Astrocyte (in vitro differentiated cells and primary cell): ENCODE results near the gene MYBL2. TPM values are rescaled to one million over a fixed set of nuclear protein-coding genes. Genes with fewer than 3 reads are reported as not detected.

Experiments used
- DNase-seq: peaks from one replicate; pipeline ENCODE4 v3.0.0-alpha.2; 2010; ENCODE audit warnings: low read depth
- FAIRE-seq: peaks from 2 replicates; lab custom pipeline; 2011; peaks lifted over from hg19 to GRCh38; lab: Jason Lieb, UNC
- H2AFZ ChIP-seq: 2 replicates; pipeline ENCODE4 v1.6.0; 2012; ENCODE audit warnings: low read depth, low read length, inconsistent platforms
- H3K27ac ChIP-seq: 2 replicates; pipeline ENCODE4 v1.5.1; 2011; ENCODE audit warnings: low read depth, low read length, inconsistent platforms
- H3K27me3 ChIP-seq: 2 replicates; pipeline ENCODE4 v1.6.0; 2011; ENCODE audit warnings: low read length, inconsistent platforms; ENCODE audit not compliant: insufficient read depth
- H3K36me3 ChIP-seq: 2 replicates; pipeline ENCODE4 v1.5.1; 2011; ENCODE audit warnings: low read length, inconsistent platforms; ENCODE audit not compliant: insufficient read depth
- H3K4me1 ChIP-seq: 2 replicates; pipeline ENCODE4 v1.5.1; 2011; ENCODE audit warnings: low read length, inconsistent platforms; ENCODE audit not compliant: insufficient read depth
- H3K4me2 ChIP-seq: 2 replicates; pipeline ENCODE4 v1.6.0; 2012; ENCODE audit warnings: low read length, inconsistent platforms
- H3K4me3 ChIP-seq: 2 replicates; pipeline ENCODE4 v1.5.1; 2011; ENCODE audit warnings: low read depth, mild to moderate bottlenecking, low read length, inconsistent platforms; ENCODE audit not compliant: insufficient read depth
- H3K79me2 ChIP-seq: 2 replicates; pipeline ENCODE4 v1.6.0; 2012; ENCODE audit warnings: mild to moderate bottlenecking, low read length, inconsistent platforms; ENCODE audit not compliant: insufficient read depth
- H3K9ac ChIP-seq: 2 replicates; pipeline ENCODE4 v1.6.0; 2012; ENCODE audit warnings: mild to moderate bottlenecking, low read length, inconsistent platforms
- H3K9me3 ChIP-seq: 2 replicates; pipeline ENCODE4 v1.5.1; 2012; ENCODE audit warnings: low read depth, mild to moderate bottlenecking, low read length, inconsistent platforms; ENCODE audit not compliant: insufficient read depth
- H4K20me1 ChIP-seq: 2 replicates; pipeline ENCODE4 v1.6.0; 2012; ENCODE audit warnings: low read length, inconsistent platforms; ENCODE audit not compliant: insufficient read depth
- H3K27ac Mint-ChIP-seq: one replicate; pipeline ENCODE4 v1.8.0; 2021; ENCODE audit warnings: mild to moderate bottlenecking, mixed read lengths; ENCODE audit not compliant: unreplicated experiment
- H3K27me3 Mint-ChIP-seq: one replicate; pipeline ENCODE4 v1.8.0; 2021; ENCODE audit warnings: low read depth, mixed read lengths; ENCODE audit not compliant: unreplicated experiment
- H3K36me3 Mint-ChIP-seq: one replicate; pipeline ENCODE4 v1.8.0; 2021; ENCODE audit warnings: low read depth, mixed read lengths; ENCODE audit not compliant: unreplicated experiment
- H3K4me1 Mint-ChIP-seq: one replicate; pipeline ENCODE4 v1.8.0; 2021; ENCODE audit warnings: low read depth, mixed read lengths; ENCODE audit not compliant: unreplicated experiment
- H3K4me3 Mint-ChIP-seq: one replicate; pipeline ENCODE4 v1.8.0; 2021; ENCODE audit warnings: mild to moderate bottlenecking, moderate library complexity, mixed read lengths; ENCODE audit not compliant: unreplicated experiment
- H3K9me3 Mint-ChIP-seq: one replicate; pipeline ENCODE4 v1.8.0; 2021; ENCODE audit warnings: mild to moderate bottlenecking, mixed read lengths; ENCODE audit not compliant: unreplicated experiment
- EZH2 ChIP-seq: IDR thresholded peaks from 2 replicates; pipeline ENCODE4 v1.6.1; 2012; ENCODE audit warnings: mild to moderate bottlenecking, low read length, inconsistent platforms; ENCODE audit not compliant: insufficient read depth
- total RNA-seq: library from RNA; stranded (reverse); gene quantifications from 2 replicates; pipeline ENCODE4 v1.2.1, GENCODE V29; 2021
- TF ChIP-seq, protein P1 (sequence below): IDR thresholded peaks from 2 replicates; pipeline ENCODE4 v1.5.1; 2011; ENCODE audit warnings: low read depth, mild to moderate bottlenecking, inconsistent platforms, low read length, moderate library complexity; ENCODE audit not compliant: insufficient read depth

The MYBL2 gene
- total RNA-seq, 1 donor from 2014 or later = 6.2 TPM

DNA sequence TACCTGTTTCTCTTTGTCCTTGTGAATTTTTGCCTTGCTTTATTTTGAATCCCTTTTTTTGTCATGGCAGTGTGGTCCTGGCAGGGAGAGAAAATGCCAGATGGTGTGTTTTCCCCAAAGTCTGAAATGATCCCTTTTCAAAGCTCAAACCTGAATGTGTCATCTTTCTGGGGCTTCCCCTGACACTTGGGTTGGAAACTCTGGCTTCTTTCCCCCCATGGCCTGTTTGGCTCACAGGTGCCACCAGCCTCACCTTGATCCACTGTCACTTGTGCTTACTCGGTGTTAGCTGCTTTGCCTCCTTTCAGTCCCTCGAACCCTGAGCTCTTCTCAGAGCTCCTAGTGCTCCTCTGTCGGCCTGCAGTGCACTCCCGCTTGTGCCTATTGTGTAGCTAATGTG is 22.3 kb downstream of the MYBL2 start:
- no peaks in the 10 kb centered on the region for H3K9me3 ChIP-seq
- Mint-ChIP-seq H3K36me3 (no peaks in the 10 kb centered on the region), H3K9me3 (no peaks in the 10 kb centered on the region), H3K4me3 (no peak overlapping the region), H3K27me3 (no peaks in the 10 kb centered on the region), H3K4me1 (no peaks in the 10 kb centered on the region), H3K27ac (no peak overlapping the region)
- no peak for FAIRE-seq
- H4K20me1 ChIP-seq = no peaks in the 10 kb centered on the region
- no peaks in the 10 kb centered on the region for H3K79me2 ChIP-seq
- H3K4me3 ChIP-seq = no peak overlapping the region
- H3K4me1 ChIP-seq = no peaks in the 10 kb centered on the region
- no peak overlapping the region for H3K27ac ChIP-seq
- H3K4me2 ChIP-seq = no peak overlapping the region
- H3K9ac ChIP-seq = no peak overlapping the region
- no peak for DNase-seq
- H2AFZ ChIP-seq = no peak overlapping the region
- no peaks in the 10 kb centered on the region for H3K27me3 ChIP-seq
- H3K36me3 ChIP-seq = no peaks in the 10 kb centered on the region
- TF ChIP-seq, protein P1, sequence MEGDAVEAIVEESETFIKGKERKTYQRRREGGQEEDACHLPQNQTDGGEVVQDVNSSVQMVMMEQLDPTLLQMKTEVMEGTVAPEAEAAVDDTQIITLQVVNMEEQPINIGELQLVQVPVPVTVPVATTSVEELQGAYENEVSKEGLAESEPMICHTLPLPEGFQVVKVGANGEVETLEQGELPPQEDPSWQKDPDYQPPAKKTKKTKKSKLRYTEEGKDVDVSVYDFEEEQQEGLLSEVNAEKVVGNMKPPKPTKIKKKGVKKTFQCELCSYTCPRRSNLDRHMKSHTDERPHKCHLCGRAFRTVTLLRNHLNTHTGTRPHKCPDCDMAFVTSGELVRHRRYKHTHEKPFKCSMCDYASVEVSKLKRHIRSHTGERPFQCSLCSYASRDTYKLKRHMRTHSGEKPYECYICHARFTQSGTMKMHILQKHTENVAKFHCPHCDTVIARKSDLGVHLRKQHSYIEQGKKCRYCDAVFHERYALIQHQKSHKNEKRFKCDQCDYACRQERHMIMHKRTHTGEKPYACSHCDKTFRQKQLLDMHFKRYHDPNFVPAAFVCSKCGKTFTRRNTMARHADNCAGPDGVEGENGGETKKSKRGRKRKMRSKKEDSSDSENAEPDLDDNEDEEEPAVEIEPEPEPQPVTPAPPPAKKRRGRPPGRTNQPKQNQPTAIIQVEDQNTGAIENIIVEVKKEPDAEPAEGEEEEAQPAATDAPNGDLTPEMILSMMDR = no peak
- TF ChIP-seq EZH2 = no peak

DNA sequence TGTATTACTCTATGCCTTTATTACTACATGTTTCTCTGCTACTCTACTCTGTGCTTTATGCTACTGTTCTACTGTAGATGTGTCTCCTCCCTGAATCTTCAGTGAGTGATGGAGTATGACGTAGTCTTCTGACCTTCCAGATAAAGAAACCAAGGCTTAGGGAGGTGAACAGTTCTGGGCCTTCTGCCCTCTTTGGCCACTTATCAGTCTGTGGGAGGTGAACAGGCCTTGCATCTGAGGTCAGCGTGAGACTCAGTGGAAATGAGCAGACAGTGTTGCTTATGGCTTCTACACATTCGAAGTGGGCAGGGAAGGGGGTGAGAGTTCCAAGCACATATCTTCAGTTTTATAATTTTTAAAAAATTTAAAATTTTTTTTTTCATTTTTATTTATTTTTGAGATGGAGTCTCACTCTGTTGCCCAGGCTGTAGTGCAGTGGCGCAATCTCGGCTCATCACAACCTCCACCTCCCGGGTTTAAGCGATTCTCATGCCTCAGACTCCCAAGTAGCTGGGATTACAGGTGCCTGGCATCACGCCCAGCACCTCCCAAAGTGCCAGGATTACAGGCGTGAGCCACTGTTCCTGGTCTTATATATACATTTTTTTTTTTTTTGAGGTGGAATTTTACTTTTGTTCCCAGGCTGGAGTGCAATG is 24.2 kb downstream of the MYBL2 start:
- Histone ChIP-seq H3K4me2 (no peak overlapping the region), H3K36me3 (no peaks in the 10 kb centered on the region), H3K4me3 (no peak overlapping the region), H3K27ac (no peak overlapping the region), H2AFZ (no peak overlapping the region), H3K27me3 (no peaks in the 10 kb centered on the region), H3K9me3 (no peaks in the 10 kb centered on the region), H3K9ac (no peak overlapping the region), H3K4me1 (no peaks in the 10 kb centered on the region), H3K79me2 (no peaks in the 10 kb centered on the region), H4K20me1 (no peaks in the 10 kb centered on the region)
- DNase-seq (no peak), FAIRE-seq (no peak)
- H3K27me3 Mint-ChIP-seq = no peaks in the 10 kb centered on the region
- no peak overlapping the region for H3K27ac Mint-ChIP-seq
- H3K4me3 Mint-ChIP-seq = no peak overlapping the region
- H3K9me3 Mint-ChIP-seq = no peaks in the 10 kb centered on the region
- H3K36me3 Mint-ChIP-seq = no peaks in the 10 kb centered on the region
- TF ChIP-seq, protein P1 = no peak
- TF ChIP-seq EZH2 = no peak
- no peaks in the 10 kb centered on the region for H3K4me1 Mint-ChIP-seq

DNA sequence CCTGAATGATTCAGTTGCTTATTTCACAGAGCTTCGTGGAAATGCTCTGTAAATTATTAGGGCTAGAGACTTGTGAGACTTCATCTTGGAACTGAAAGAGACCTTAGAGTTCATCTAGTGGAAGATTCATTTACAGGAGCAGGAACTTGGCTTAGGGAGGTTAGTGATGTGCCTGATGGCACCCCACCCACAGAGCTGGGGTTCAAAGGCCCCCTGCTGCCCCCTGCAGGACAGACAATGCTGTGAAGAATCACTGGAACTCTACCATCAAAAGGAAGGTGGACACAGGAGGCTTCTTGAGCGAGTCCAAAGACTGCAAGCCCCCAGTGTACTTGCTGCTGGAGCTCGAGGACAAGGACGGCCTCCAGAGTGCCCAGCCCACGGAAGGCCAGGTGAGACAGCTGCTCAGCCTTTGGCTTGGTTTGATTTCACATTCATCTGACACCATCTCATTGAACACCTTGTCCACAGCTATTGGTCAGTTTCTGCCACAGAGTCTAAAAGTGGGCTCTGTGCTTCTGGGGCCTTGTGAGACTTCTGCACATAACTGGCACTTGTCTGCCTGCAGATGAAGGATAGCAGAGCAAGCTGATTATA is 25.1 kb downstream of the MYBL2 start:
- DNase-seq = no peak
- no peak overlapping the region for H2AFZ ChIP-seq
- no peak for FAIRE-seq

More for the DNA sequence above, 25.1 kb downstream of the MYBL2 start:
- H3K27me3 ChIP-seq = no peaks in the 10 kb centered on the region
- H3K4me2 ChIP-seq = no peak overlapping the region
- H3K27ac ChIP-seq = no peak overlapping the region
- no peaks in the 10 kb centered on the region for H3K9me3 Mint-ChIP-seq
- H3K4me1 ChIP-seq = no peaks in the 10 kb centered on the region
- no peak for TF ChIP-seq EZH2
- TF ChIP-seq, protein P1 = peak; percentile 44
- no peaks in the 10 kb centered on the region for H3K36me3 ChIP-seq
- no peaks in the 10 kb centered on the region for H3K79me2 ChIP-seq
- H4K20me1 ChIP-seq = no peaks in the 10 kb centered on the region
- no peaks in the 10 kb centered on the region for H3K36me3 Mint-ChIP-seq
- H3K27me3 Mint-ChIP-seq = no peaks in the 10 kb centered on the region
- H3K4me1 Mint-ChIP-seq = no peaks in the 10 kb centered on the region
- H3K9ac ChIP-seq = no peak overlapping the region
- H3K4me3 ChIP-seq = no peak overlapping the region
- H3K9me3 ChIP-seq = no peaks in the 10 kb centered on the region
- H3K4me3 Mint-ChIP-seq = no peak overlapping the region
- H3K27ac Mint-ChIP-seq = no peak overlapping the region
